SKM-1 (cell line): ENCODE measurements around the gene ZBTB42.

Source experiments
- DNase-seq: peaks from one replicate; lab custom pipeline; 2025; ENCODE audit not compliant: unreplicated experiment; lab: John Stamatoyannopoulos, UW

ZBTB42 gene

GRCh38 chr14:104782086-104782807 is 18.7 kb upstream of the ZBTB42 start:
- DNase-seq: no peak

- no peak for DNase-seq
Measured at GRCh38 chr14:104782808-104783139, 18.1 kb upstream of the ZBTB42 start.

- no peak for DNase-seq
Measured at GRCh38 chr14:104783484-104784217, 17.2 kb upstream of the ZBTB42 start.

GRCh38 chr14:104784218-104784568 is 16.7 kb upstream of the ZBTB42 start:
- no peak for DNase-seq

- no peak for DNase-seq
Measured at GRCh38 chr14:104784846-104785707, 15.8 kb upstream of the ZBTB42 start.

GRCh38 chr14:104785708-104786080 is 15.2 kb upstream of the ZBTB42 start:
- DNase-seq: no peak

- DNase-seq: no peak
Measured at GRCh38 chr14:104786091-104786586, 14.8 kb upstream of the ZBTB42 start.

- no peak for DNase-seq
Measured at GRCh38 chr14:104786726-104787675, 13.9 kb upstream of the ZBTB42 start.

- DNase-seq: peak; percentile 7
Measured at GRCh38 chr14:104787736-104788135, 13.2 kb upstream of the ZBTB42 start.

- no peak for DNase-seq
Measured at GRCh38 chr14:104788161-104788818, 12.6 kb upstream of the ZBTB42 start.

- DNase-seq: no peak
Measured at GRCh38 chr14:104788873-104789663, 11.8 kb upstream of the ZBTB42 start.

- no peak for DNase-seq
Measured at GRCh38 chr14:104789752-104790743, 10.9 kb upstream of the ZBTB42 start.

- DNase-seq: no peak
Measured at GRCh38 chr14:104791425-104791824, 9.5 kb upstream of the ZBTB42 start.

- no peak for DNase-seq
Measured at GRCh38 chr14:104792101-104792884, 8.6 kb upstream of the ZBTB42 start.

- DNase-seq: no peak
Measured at GRCh38 chr14:104792945-104793702, 7.8 kb upstream of the ZBTB42 start.

GRCh38 chr14:104793703-104793959 is 7.3 kb upstream of the ZBTB42 start:
- no peak for DNase-seq

- no peak for DNase-seq
Measured at GRCh38 chr14:104794099-104794498, 6.8 kb upstream of the ZBTB42 start.
